Parathyroid adenoma (tissue), 2 donors: Measurements from ENCODE around the gene SARM1.

Source experiments
- H2AFZ ChIP-seq: fragments of 300-600 bp; sonication (generic); one replicate; pipeline ENCODE4 v1.7.0; 2017; ENCODE audit warnings: antibody characterized with exemption, mild to moderate bottlenecking
- H3K27ac ChIP-seq: fragments of 300-600 bp; sonication (generic); one replicate; pipeline ENCODE4 v1.7.0; 2017
- H3K27me3 ChIP-seq: fragments of 300-600 bp; sonication (generic); one replicate; pipeline ENCODE4 v1.7.0; 2017; ENCODE audit warnings: low read length; ENCODE audit not compliant: control insufficient read depth, insufficient read depth
- H3K36me3 ChIP-seq: fragments of 300-600 bp; sonication (generic); one replicate; pipeline ENCODE4 v1.7.0; 2017; ENCODE audit warnings: low read length; ENCODE audit not compliant: control insufficient read depth, insufficient read depth
- H3K4me1 ChIP-seq: fragments of 300-600 bp; sonication (generic); one replicate; pipeline ENCODE4 v1.7.0; 2017; ENCODE audit warnings: control low read depth
- H3K4me2 ChIP-seq: fragments of 300-600 bp; sonication (generic); one replicate; pipeline ENCODE4 v1.7.0; 2017; ENCODE audit warnings: low read length
- H3K4me3 ChIP-seq: fragments of 300-600 bp; sonication (generic); one replicate; pipeline ENCODE4 v1.7.0; 2017; ENCODE audit warnings: low read depth, low read length
- H3K79me2 ChIP-seq: fragments of 300-600 bp; sonication (generic); one replicate; pipeline ENCODE4 v1.7.0; 2017; ENCODE audit warnings: control low read depth
- H3K9ac ChIP-seq: fragments of 300-600 bp; sonication (generic); one replicate; pipeline ENCODE4 v1.7.0; 2017; ENCODE audit warnings: mild to moderate bottlenecking
- H3K9me3 ChIP-seq: fragments of 300-600 bp; sonication (generic); one replicate; pipeline ENCODE4 v1.7.0; 2017; ENCODE audit warnings: low read length; ENCODE audit not compliant: control insufficient read depth
- CTCF ChIP-seq: fragments of 300-600 bp; sonication (generic); IDR thresholded peaks from one replicate; pipeline ENCODE4 v1.7.0; 2017; ENCODE audit warnings: antibody characterized with exemption, mild to moderate bottlenecking
- donor health status: primary hyperparathyroidism.

Gene SARM1

GRCh38 chr17:28339431-28339830 is 32.1 kb upstream of the SARM1 start:
- no peak overlapping the region for H3K27ac ChIP-seq

GRCh38 chr17:28340374-28340773 is 31.1 kb upstream of the SARM1 start:
- H3K9me3 ChIP-seq = no peaks in the 10 kb centered on the region
- no peak overlapping the region for H3K4me3 ChIP-seq
- H3K4me1 ChIP-seq = peaks cover 3% of the 10 kb centered on the region
- H3K79me2 ChIP-seq = peaks cover 13% of the 10 kb centered on the region
- no peaks in the 10 kb centered on the region for H3K36me3 ChIP-seq
- no peak overlapping the region for H2AFZ ChIP-seq
- H3K9ac ChIP-seq = no peak overlapping the region
- no peak overlapping the region for H3K4me2 ChIP-seq
- no peak for TF ChIP-seq CTCF
- H3K27me3 ChIP-seq = no peaks in the 10 kb centered on the region
- H3K27ac ChIP-seq = no peak overlapping the region

More at GRCh38 chr17:28339431-28339830, 32.1 kb upstream of the SARM1 start:
- no peaks in the 10 kb centered on the region for H3K9me3 ChIP-seq
- H3K4me3 ChIP-seq = no peak overlapping the region
- H3K27me3 ChIP-seq = no peaks in the 10 kb centered on the region
- no peak overlapping the region for H3K9ac ChIP-seq
- H3K4me1 ChIP-seq = no peaks in the 10 kb centered on the region
- TF ChIP-seq CTCF = no peak
- no peaks in the 10 kb centered on the region for H3K36me3 ChIP-seq
- peaks cover 20% of the 10 kb centered on the region for H3K79me2 ChIP-seq
- no peak overlapping the region for H3K4me2 ChIP-seq
- H2AFZ ChIP-seq = no peak overlapping the region

GRCh38 chr17:28341516-28341915 is 30.0 kb upstream of the SARM1 start:
- Histone ChIP-seq H3K9me3 (no peaks in the 10 kb centered on the region), H2AFZ (no peak overlapping the region), H3K36me3 (no peaks in the 10 kb centered on the region), H3K79me2 (peaks cover 11% of the 10 kb centered on the region), H3K4me2 (no peak overlapping the region), H3K27me3 (no peaks in the 10 kb centered on the region), H3K4me3 (no peak overlapping the region), H3K27ac (no peak overlapping the region), H3K4me1 (peaks cover 14% of the 10 kb centered on the region), H3K9ac (no peak overlapping the region)
- no peak for TF ChIP-seq CTCF

GRCh38 chr17:28342313-28342712 is 29.2 kb upstream of the SARM1 start:
- no peak overlapping the region for H3K4me3 ChIP-seq
- H3K79me2 ChIP-seq = peaks cover 3% of the 10 kb centered on the region
- H3K4me2 ChIP-seq = no peak overlapping the region
- no peak overlapping the region for H3K27ac ChIP-seq
- no peaks in the 10 kb centered on the region for H3K27me3 ChIP-seq
- no peaks in the 10 kb centered on the region for H3K9me3 ChIP-seq
- H3K9ac ChIP-seq = no peak overlapping the region
- no peak overlapping the region for H2AFZ ChIP-seq
- no peaks in the 10 kb centered on the region for H3K36me3 ChIP-seq
- H3K4me1 ChIP-seq = peaks cover 20% of the 10 kb centered on the region
- TF ChIP-seq CTCF = no peak

- H3K79me2 ChIP-seq = peaks cover 2% of the 10 kb centered on the region
- no peak overlapping the region for H3K4me2 ChIP-seq
- no peak overlapping the region for H3K4me3 ChIP-seq
- peaks cover 20% of the 10 kb centered on the region for H3K4me1 ChIP-seq
- no peak overlapping the region for H2AFZ ChIP-seq
- no peak overlapping the region for H3K27ac ChIP-seq
- H3K36me3 ChIP-seq = no peaks in the 10 kb centered on the region
- H3K27me3 ChIP-seq = no peaks in the 10 kb centered on the region
- TF ChIP-seq CTCF = no peak
- H3K9ac ChIP-seq = no peak overlapping the region
- H3K9me3 ChIP-seq = no peaks in the 10 kb centered on the region
Measured at GRCh38 chr17:28343491-28343932, 28.0 kb upstream of the SARM1 start.
